Embryonic facial prominence (tissue), 1 donor: Measurements from ENCODE around the gene MAPT.
"Not testable (repeated sequence)": the region's sequence is repeated elsewhere in the genome, so short reads cannot be mapped to it uniquely, and the experiment has no call there.

ENCODE experiments used
- DNase-seq: peaks from one replicate; pipeline ENCODE4 v3.0.0-alpha.2; 2016; ENCODE audit errors: extremely low spot score

Gene MAPT

DNA sequence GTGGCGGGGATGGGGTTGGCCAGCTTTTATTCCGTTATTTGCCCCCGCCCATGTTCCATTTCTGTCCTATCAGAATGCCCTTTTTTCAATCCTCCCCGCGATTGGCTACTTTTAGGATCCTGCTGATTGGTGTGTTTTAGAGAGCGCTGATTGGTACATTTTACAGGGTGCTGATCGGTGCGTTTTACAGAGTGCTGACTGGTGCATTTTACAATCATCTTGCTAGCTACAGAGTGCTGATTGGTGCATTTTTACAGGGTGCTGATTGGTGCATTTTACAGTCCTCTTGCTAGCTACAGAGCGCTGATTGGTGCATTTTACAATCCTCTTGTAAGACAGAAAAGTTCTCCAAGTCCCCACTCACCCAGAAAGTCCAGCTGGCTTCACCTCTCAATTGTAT, 32.2 kb upstream of the MAPT start:
- not testable (repeated sequence) for DNase-seq

DNA sequence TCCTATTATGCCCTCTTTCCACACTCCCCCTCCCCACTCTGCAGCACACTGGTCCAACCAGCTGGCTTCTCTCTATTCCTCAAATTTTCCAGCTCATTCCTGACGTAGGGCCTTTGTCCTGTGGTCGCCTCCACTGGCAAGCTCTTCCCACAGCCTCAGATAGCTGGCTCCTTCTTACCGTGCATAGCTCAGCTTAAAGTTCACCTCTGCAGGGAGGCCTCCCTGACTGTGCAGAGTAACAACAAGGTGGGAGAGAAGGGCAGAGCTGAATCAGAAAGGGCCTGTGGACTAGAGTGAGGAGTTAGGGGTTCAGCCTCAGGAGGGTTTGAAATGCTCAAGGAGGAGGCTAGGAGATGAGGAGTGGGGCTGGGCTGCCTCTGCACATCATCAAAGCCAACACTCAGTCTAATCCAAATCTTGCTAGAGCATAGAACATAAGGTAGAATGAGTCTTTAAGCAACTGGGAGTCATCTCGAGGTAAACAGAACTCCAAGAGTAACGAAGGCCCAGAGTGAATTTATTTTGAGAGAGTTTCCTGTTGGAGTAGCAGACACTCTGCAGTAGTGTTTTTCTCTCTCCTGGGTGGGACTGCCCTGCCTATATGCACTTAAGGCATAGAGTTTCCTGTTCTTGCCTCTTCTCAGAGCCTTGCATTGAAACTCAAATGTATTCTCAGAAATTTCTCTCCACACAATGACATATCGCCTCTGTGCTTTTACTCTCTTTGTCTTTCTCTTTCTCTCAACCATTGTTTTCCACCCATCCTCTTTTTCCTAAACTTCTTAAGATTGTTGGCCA, 30.3 kb upstream of the MAPT start:
- DNase-seq = no peak

DNA sequence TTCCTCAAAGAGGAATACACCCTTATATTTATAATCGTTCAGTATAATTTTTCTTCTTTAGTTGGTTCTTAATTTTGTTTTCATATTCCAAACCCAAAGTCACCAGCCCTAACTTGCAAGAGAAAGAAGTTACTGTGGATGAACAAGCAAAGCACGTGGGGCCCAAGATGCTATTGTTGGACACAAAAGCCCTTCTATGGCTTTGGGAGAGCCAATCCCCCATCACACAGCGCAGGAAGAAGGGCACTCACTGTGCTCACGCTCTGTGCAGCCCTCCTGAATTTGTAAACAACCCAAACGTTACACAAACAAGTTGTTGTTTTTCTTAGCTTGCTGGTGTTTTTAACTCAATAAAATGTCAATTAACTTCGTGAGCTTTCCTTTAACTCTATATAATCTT, 27.2 kb upstream of the MAPT start:
- no peak for DNase-seq

DNA sequence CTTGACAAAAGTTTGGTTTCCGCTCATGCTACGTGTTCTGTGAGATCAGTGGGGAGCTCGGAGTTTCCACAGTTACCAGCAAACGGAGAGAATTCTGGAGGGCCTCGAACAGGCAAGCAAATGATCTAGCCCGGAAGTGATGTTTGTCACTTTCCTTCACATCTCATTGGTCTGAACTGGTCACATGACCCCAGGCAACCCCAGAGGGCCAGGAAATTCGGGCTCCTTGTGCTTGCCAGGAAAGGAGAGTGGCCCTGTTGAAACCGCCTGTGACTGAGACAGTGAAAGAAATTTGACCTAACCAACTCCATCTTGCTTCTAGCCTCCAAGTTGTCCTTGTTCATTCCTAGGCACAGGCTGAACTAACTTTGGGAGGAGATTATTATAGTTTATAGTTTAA, 26.7 kb upstream of the MAPT start:
- no peak for DNase-seq

DNA sequence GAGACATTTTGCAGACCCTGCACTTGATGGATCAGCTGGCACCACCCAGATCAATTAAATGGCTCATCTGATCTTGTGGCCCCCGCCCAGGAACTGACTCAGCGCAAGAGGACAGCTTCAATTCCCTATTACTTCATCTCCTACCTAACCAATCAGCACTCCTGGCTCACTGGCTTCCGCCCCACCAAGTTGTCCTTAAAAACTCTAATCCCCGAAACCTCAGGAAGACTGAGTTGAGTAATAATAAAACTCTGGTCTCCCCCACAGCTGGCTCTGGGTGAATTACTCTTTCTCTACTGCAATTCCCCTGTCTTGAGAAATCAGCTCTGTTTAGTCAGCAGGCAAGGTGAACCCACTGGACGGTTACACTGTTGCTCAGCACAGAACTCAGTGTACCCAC, 26.1 kb upstream of the MAPT start:
- no peak for DNase-seq

DNA sequence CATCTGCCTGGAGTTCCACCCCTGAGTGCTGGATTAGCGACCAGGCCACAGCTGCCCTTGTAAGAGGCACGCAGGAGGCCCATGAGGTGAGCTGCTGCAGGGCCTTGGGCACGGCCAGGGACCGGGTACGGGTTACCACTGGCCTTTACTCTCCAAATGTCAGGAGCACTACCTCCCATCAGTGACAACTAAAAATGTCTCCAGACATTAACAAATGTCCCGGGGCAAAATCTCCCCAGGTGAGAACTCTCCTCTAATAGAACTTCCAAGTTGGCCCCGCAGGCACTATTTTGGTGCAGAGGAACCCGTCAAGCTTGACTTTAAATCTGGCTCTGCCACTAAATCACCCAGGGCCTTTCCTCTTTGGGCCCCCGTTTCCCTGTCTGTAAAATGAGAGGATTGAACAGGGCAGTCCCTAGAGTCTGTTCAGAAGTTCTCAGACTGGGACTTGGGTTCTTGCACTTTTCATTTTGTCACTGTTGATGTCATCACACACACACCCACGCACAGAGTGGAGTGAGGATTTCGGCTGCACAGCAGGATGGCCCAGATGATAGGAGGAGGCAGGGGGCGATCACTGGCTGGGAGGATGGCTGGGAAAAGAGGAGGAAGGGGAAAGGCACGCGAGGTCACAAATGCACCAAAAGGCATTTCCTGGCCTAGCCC, 24.5 kb upstream of the MAPT start:
- DNase-seq = no peak

DNA sequence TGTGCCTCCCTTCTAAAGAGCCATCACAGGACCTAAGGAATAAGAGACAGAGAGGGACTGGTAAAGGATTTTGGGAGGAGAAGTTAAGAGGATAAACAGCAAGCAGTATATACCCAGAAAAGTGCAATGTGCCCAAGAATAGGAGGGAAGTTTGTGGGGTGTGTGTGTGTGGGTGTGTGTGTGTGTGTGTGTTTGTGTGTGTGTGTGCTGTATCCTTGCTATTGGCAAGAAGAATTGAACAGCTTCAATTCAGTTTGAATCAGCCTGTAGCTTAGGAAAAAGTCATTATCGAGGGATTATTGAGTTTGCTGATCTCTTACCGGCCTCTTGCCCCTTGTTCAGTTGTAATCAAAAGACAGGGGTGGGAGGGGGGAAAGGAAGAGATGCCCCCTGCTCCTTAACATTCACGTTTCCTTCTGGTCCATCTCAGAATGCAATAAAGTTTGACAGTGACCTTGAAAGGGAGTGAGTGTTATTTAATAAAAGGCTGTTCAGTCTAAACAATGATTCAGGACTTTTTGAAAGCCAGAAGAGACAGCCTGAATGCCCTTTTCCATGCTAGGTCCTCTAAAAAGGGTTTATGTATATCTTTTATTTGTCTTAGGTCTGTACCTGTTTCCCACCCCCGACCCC, 23.9 kb upstream of the MAPT start:
- no peak for DNase-seq

DNA sequence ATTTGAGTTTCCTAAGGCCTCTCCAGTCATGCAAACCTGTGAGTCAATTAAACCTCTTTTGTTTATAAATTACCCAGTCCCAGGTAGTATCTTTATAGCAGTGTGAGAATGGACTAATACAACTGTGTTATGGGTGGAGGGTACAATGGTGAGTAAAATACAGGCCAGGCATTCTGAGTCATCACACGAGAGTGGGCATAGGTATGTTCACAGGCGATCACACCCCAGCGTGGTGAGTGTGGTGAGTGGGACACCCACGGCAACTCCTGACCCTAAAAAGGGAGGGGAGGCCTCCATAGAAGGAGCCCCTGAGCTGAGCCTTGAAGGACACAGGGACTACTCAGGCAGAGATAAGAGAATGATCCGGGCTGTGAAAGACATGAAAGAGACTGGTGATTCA, 22.6 kb upstream of the MAPT start:
- DNase-seq = no peak

DNA sequence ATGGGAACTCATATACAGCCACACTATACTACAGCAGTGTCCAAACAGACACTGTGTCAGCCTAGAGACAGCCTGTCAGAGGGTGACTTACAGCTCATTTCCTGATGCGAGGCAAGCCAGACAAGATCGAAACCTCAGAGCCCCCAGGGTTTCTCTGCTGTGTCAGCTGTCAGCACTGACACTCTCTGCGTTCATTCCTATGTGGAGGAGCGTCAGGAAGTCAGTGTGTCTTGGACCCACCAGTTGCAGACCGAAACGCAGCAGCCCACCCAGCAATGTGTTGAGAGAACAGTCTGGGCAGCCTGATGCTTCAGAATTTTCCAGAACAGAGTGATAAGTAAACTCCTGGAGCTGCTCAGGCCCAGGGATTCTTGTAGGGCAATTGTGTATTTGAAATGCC, 20.6 kb upstream of the MAPT start:
- no peak for DNase-seq

DNA sequence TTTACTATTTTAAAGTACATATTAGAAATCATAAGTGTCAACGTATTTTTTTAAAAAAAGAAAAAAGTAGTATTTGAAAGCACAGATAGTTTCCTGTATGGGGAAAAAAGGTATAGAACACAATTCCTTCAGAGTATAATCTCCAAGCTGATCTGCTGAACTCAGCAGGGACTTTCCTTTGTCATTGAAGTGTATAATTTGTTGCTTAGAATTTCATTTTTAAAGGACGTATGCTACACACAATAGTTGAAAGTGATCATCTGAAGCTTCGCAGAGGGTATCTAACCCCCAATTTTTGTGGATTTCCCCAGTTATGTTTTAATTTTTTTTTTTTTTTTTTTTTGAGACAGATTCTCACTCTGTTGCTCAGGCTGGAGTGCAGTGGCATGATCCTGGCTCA, 20.2 kb upstream of the MAPT start:
- DNase-seq = no peak

DNA sequence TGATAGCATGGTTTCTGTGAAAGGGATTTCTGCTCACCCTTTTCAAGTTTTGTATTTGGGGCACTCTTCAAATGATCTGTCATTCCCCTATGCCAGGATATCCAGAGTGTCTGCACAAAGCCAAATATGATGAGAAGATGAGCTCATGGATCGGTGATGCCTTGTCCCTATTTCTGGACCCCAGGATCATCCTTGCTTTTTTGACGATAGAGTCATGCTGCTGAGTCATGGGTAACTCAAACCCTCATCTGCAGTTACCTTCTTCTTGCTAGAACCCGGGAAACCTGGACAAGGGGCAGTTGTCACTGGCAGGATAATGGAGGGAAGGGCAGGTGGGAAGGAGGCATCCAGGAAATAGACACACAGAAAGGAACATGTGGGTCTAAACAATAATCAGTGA, 17.8 kb upstream of the MAPT start:
- no peak for DNase-seq

DNA sequence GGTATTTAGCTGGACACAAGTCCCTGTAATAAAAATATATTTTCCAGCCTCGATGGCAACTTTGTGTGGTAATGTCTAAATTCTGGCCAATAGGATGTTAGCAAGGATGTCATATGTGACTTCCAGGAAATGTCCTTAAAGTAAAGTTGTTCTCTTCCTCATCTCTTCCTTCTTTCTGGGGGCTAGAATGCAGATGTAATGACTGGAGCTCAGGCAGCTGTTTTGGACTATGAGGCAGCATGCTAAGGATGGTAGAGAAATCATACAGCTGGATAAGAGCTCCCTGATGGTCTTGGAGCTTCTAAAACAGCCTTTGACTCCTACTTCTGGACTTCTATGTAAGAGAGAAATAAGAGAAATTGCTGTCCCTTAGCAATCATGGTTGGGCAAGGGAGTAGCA, 16.9 kb upstream of the MAPT start:
- DNase-seq = no peak

DNA sequence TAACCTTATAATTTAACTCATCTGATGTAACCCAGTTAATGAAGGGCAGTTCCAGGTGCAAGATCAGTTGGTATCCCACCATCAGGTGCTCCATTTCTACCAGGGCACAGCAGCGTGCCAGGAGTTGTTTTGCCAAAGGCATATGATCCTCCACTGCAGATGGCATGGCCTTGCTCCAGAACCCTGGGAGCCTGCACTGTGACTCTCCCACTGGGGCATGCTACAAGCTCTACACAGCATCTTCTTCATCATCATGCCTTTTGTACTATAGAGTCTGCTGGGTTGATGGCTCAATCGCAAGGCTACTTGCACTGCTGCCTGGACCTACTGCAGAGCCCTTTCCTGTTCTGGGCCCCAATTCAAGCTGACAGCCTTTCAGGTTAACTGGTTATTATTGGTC, 11.3 kb upstream of the MAPT start:
- no peak for DNase-seq

DNA sequence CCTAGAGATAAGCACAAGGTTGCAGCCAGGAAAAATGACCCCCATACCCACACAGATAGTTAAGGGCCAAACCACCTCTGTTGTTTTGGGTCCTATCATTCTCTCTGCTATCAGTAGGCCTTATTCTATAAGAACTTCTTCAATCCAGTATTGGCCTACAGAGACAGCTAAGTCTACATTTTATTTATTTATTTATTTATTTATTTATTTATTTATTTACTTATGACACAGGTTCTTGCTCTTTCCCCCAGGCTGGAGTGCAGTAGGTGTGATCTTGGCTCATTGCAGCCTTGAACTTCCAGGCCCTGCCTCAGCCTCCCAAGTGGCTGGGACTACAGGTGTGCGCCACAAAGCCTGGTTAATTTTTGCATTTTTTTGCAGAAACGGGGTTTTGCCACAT, 7.5 kb upstream of the MAPT start:
- no peak for DNase-seq

DNA sequence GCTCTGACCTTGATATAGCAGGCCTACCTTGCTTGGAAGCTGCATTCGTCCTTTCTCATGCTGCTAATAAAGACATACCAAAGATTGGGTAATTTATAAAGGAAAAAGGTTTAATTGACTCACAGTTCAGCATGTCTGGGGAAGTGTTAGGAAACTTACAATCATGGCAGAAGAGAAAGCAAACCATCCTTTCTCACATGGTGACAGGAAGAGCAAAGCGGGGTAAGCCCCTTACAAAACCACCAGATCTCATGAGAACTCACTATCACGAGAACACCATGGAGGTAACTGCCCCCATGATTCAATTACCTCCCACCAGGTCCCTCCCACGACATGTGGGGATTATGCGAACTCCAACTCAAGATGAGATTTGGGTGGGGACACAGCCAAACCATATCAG, 6.0 kb upstream of the MAPT start:
- DNase-seq = no peak

DNA sequence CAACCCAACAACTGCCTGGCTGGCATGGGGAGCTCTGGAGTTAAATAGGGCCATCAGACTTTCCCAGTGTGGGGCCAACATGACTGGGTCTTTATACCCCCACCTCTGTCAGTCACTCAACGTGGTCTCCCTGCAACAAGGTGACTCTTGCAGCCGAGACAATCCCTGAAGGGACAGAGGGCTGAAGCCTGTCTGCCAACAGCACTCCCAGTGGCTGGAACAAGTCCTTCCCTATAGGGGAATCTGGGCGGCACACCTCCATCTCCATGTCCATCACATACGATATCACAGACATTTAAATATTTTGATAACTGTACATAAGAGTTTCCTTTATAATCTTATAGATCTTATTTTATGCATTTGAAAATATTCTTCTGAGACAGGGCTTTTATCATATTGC, 4.8 kb upstream of the MAPT start:
- DNase-seq = no peak

DNA sequence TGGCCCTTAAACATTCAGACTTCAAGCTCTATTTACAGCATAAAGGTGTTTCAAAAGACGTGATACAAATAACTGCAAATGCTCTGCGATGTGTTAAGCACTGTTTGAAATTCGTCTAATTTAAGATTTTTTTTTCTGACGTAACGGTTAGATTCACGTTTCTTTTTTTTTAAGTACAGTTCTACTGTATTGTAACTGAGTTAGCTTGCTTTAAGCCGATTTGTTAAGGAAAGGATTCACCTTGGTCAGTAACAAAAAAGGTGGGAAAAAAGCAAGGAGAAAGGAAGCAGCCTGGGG, 681 bp upstream of the MAPT start:
- no peak for DNase-seq

DNA sequence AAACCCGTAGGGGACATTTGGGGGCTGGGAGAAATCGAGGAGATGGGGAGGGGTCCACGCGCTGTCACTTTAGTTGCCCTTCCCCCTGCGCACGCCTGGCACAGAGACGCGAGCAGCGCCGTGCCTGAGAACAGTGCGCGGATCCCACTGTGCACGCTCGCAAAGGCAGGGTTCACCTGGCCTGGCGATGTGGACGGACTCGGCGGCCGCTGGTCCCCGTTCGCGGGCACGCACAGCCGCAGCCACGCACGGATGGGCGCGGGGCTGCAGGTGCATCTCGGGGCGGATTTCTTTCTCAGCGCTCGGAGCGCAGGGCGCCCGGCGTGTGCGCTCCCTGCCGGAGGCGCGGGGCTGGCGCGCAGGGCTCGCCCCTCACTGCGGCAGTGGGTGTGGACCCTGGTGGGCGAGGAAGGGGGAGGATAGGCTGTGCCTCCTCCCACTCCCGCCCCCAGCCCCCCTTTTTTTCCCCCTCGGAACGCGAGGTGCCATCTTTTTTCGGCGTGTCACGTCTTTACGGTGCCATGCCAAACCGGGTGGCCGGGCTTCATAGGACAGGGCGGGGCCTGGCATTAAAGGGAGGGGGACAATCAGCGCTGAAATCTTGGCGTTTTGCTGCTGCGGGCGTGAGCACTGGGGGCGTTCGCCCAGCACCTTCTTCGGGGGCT, 1.1 kb downstream of the MAPT start:
- DNase-seq = no peak

DNA sequence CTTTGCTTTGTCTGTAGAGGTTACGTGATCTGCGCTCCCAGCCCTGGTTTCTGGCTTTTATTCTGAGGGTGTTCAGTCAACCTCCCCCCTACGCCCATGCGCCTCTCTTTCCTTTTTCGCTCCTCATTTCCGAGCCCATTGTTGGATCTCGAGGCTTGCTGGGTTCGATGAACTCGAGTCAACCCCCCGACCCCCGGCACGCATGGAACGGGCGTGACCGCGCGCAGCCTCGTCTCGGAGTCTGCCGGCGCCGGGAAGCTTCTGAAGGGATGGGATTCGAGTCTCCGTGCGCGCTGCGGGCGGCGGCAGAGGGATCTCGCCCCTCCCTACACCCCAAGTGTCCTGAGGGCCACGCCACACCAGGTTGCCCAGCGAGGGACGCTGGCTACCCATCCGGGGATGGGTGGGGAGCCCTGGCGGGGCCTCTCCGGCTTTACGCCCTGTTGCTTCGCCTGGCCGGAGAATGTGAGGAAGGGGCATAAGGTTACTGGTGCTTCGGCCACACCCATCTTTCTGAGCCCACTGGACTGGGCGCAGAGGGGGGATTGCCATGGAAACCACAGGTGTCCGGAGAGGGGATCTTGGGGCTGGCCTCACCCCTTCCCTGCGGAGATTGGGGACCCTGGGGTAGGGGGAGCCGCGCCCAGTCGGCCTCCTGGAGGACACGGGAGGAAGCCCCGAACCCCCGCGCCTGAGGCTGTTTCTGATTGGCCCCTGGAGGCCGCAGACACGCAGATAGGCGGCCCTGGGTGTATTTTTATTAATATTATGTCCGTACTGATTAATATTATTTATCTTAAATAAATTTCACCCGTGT, 1.8 kb downstream of the MAPT start:
- no peak for DNase-seq

DNA sequence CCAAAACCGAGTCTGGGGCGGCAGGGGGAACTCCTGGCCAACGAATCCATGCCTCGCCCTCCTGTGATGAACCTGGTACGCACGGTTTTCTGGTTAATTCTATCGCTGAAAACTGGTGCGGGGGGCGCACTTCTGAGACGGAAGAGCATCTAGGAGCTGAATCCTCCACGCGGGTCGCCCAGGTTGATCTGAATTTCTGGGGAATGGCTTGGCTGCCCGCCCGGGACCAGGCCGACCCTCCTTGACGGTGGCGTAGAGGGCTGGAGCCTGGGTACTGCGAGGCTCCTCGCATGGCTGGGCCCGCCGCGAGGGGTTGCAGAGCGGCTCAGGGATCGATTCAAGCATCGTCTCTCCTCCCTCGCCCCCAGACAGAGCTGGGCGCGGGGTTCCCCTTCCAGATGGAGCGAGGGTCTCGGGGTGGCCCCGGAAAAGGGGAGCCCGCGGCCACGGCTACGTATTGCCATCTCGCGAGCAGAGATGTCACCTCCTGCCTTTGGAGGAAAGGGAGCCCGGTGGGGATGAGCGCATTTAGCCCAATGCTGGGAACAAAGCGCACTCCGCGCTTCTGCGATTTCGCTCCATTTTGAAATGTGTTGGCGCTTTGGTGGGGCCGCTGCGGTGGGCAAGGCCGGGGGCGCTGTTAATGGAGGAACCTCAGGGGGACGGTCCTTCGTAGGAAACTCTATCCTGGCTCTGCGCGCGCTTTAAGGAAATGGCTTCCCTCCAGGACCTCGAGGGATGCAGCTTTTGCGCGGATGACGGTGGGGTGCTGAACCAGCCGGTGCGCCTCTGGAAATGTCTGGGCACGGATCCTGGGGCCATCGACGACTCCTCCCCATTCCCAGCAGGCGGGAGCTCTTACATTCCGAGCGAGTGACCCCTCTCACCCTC, 2.7 kb downstream of the MAPT start:
- DNase-seq = no peak

DNA sequence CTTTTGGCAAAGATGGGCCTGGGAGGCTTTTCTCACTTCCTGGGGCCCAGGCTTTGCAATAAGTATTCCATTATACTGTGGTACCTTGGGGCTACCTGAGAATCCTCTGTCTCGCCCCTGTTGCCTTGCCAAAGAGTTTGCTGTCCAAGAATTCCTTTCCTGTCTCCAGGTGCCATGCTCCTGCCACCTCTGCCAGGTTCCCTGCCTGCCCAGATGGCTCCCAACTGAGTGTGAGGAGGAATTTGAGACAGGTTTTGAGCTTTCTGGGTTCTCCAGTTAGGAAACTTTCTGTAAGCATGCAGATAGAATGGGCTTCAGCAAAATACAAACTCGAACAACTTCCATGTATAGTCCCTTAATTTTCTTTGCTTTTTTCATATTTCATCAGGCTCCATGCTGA, 5.8 kb downstream of the MAPT start:
- no peak for DNase-seq
